Measurements from ENCODE around the gene FSD1L.
A peak's percentile ranks its signal among the peaks of the same experiment; 100 is the strongest.
"Not testable (repeated sequence)": the region's sequence is repeated elsewhere in the genome, so short reads cannot be mapped to it uniquely, and the experiment has no call there.

The FSD1L gene

DNA sequence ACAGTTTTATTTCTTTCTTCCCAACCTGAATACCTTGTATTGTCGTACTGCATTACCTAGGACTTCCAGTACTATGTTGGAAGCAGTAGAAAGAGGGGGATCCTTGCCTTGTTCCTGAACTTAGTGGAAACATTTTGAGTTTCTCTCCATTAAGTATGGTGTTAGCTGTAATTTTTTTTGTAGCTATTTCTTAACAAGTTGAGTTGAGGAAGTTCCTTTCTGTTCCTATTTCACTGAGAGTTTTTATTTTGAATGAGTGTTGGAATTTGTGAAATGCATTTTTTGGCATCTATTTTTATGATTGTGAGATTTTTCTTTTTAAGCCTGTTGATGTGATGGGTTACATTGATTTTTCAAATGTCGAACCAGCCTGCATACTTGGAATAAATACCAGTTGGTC, 49.0 kb downstream of the FSD1L start:
- no peak for DNase-seq

DNA sequence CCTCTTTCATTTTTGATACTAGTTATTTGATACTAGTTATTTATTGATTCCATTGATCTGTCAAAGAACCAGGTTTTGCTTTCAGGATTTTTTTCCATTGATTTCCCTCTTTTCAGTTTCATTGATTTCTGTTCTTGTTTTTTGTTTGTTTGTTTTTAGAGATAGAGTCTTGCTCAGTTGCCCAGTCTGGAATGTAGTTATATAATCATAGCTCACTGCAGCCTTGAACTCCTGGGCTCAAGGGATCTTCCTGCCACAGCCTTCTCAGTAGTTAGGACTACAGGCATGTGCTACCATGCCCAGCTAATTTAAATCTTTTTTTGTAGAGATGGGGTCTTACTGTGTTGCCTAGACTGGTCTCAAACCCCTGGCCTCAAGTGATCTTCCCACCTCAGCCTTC, 49.9 kb downstream of the FSD1L start:
- no peak for DNase-seq

GRCh38 chr9:105500108-105500766, 52.4 kb downstream of the FSD1L start:
- DNase-seq, result no peak

DNA sequence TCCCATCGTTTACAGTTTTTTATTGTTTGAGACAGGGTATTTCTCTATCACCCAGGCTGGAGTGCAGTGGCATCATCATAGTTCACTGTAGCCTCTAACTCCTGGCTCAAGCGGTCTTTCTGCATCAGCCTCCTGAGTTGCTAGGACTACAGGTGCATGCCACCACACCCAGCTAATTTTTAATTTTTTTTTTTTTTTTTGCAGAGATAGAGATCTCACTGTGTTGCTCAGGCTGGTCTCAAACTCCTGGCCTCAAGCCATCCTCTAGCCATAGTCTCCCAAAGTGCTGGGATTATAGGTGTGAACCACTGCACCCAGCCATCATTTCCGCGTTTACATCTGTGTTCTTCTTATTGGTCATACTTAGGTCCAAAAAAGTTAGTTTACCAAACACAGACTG, 53.6 kb downstream of the FSD1L start:
- no peak for DNase-seq

- DNase-seq, result no peak
These were observed 54.4 kb downstream of the FSD1L start for GRCh38 chr9:105502276-105502675.

DNA sequence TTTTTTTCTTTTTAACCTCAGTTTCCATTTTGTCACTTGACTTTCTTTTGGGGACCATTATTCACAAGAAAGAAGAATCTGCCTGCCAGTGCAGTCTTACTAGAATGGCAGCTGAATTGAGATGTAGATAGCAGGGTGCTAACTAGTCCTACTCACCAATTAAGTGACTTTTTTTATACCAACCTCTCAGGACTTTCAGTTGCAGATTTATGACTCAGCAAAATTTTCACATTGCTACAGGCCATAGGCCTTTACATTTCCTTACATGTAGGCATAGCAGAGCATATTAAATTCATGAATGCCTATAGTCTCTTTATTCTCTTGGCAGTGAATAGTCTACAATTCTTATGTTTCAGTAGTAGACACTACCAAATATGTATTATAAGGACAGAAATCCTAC, 56.0 kb downstream of the FSD1L start:
- DNase-seq, result no peak

GRCh38 chr9:105507096-105507790, 59.4 kb downstream of the FSD1L start:
- DNase-seq, result no peak

DNA sequence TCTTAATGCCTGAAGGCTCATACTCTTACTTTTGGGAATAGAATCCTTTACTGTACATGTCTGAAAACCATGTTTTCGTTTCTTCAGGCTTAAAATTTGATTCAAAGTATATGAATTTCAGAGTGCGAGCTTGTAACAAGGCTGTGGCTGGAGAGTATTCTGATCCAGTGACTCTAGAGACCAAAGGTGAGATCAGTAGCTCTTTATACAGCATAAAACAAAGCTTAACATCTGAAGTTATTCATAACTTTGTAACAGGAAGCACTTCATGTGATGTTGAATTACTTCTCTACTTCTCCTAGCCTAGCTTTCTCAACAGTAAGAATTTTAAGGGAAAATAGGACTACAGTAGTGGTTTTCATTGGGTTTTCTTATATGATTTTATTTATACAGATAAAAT, 60.7 kb downstream of the FSD1L start:
- no peak for DNase-seq

DNA sequence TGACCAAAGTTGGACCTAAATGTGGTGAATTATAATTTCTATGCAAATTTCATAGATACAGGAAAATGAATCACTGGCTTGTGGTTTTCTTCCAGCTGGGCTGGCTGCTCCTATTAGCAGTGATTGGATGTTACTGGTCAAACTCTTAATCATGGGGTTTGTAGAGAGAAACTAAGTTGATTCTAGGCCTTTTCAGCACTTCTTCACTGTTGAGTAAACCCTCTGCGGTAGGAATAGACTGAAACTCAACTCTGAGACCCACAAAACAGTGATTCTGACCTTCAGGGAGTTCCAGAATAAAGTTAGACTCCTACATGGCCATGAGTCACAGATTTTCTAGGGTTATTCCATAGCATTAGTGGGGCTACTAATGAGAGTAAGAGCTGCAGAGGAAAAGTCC, 62.2 kb downstream of the FSD1L start:
- DNase-seq, result no peak

DNA sequence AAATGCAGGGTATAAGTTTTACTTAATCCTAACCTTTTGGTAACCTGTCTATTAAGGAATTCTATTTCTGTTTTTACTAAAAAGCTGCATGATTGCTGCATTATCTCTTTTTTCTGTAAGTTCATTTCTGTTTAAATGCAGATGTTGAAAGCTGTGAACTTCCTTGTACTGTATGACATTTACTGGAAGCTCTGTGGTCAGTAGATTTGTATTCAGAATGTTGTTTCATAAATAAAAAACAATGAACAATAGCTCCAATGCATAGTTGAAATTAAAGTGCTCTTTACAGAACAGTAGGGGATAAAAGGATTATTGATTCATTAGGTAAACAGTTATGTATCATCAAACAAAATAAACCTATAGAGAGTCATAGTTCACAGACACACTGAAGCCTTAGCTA, 63.6 kb downstream of the FSD1L start:
- no peak for DNase-seq

DNA sequence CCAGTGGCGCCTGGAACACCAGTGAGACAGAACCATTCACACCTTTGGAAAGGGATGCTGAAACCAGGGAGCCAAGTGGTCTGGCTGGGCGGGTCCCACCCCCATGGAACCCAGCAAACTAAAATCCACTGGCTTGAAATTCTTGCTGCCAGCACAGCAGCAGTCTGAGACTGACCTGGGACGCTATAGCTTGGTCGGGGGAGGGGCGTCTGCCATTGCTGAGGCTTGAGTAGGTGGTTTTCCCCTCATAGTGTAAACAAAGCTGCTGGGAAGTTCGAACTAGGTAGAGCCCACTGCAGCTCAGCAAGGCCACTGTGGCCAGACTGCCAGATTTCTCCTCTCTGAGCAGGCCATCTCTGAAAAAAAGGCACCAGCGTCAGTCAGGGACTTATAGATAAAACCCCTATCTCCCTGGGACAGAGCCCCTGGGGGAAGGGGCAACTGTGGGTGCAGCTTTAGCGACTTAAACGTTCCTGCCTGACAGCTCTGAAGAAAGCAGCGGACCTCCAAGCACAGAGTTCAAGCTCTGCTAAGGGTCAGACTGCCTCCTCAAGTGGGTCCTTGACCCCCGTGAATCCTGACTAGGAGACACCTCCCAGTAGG, 68.1 kb downstream of the FSD1L start:
- DNase-seq, result no peak

DNA sequence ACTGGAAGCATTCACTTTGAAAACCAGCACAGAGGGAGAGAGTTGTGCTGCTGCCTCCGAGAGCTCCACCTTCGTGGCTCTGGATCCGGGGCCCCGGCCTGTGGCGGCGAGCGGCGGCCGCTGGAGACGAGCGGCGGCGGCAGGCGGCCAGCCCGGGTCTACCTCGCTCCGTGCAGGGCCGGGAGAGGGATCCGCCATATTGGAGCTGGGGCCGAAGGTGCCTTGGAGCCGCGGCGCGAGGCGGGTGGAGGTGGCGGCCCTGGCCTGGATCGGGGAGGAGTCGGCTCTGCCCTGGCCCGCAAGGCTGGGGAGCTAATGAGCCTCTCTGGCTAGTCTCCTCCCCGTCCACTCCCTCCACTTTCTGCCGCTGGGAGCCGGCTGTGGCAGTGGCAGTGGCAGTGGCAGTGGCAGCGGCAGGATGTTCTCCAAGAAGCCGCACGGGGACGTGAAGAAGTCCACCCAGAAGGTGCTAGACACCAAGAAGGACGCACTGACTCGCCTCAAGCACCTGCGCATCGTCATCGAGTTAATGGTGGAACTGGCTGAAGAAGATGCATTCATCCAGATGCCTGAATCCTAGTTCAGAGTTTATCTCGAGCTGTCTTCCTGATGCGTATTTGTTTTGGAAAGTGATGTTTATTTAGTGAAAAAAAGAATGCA, 72.0 kb downstream of the FSD1L start:
- DNase-seq, result peak; percentile 49

- not testable (repeated sequence) for DNase-seq
These were observed 73.2 kb downstream of the FSD1L start for GRCh38 chr9:105520992-105521391.

- not testable (repeated sequence) for DNase-seq
These were observed 75.0 kb downstream of the FSD1L start for GRCh38 chr9:105522618-105523385.

- no peak for DNase-seq
These were observed 83.7 kb downstream of the FSD1L start for GRCh38 chr9:105531530-105531929.

- no peak for DNase-seq
These were observed 88.3 kb downstream of the FSD1L start for GRCh38 chr9:105535920-105536668.

- DNase-seq, result no peak
These were observed 91.6 kb downstream of the FSD1L start for GRCh38 chr9:105539452-105539851.

GRCh38 chr9:105541838-105542237, 94.0 kb downstream of the FSD1L start:
- no peak for DNase-seq

DNA sequence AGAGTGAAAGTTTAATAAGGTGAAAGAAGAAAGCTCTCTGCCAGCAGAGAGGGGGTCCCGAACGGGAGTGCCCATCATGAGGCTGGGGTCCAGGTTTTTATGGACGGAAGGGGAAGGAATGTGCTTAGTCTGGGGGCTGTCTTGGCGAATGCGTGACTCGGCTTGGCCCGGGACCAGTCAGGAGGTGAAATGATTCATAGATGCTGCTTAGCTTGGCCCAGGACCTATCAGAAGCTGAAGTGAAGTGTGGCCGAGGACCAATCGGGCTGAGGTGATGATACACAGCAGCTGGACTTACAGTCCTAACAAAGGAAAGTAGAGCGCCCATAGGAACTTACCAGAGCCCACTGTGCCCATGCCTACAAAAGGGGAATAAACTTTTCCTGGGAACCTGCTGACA, 106.2 kb downstream of the FSD1L start:
- no peak for DNase-seq

DNA sequence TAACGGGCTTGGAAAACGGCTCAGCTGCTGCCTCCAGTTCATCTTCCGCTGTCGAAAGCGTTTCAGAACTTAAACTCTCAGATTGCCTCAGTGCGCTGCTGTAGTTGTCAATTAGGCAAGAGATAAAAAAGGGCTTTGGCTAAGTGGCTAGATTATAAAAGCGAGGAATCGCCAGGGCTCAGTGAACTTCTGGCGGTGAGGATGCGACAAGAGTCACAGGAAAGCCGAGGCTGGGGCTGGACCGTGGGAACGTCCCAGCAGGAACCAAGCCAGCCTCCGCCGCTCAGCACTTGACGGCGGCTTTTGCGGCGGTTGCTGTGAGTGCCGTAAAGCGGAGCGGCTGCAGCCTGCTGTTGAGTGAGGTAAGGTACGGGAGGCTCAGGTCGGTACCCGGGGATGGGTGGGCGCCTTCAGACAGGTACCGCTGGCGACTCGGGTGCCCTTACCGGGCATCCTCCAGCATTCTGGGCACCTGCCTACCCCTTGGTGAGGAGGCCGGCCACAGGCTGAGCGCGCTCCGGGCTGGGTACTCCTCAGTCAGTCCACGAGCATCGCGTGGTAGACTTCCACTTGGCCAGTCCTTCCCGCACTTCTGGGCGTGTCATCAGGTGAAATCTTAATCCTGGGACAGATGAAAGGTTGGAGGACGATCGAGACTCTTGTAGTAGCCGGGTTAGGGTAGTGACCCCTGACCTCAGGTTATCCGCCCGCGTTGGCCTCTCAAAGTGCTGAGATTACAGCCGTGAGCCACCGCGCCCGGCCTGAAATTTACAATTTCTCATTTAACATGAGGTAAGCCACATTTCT, 110.2 kb downstream of the FSD1L start, which contains the start of gene FKTN:
Gene FKTN, plus strand, starts transcription at position 328 of the 807 bp plus-strand sequence. CDS start 16,902 bp downstream, outside the sequence.
- peak; percentile 88 for DNase-seq

GRCh38 chr9:105572455-105572854, 124.6 kb downstream of the FSD1L start:
- no peak for DNase-seq
